Neural progenitor cell (in vitro differentiated cells): ENCODE data around the gene CMYA5. TPM values are rescaled to one million over a fixed set of nuclear protein-coding genes. Genes with fewer than 3 reads are reported as not detected.

Experiments
- DNase-seq: peaks from one replicate; pipeline ENCODE4 v3.0.0-alpha.2; 2016; ENCODE audit warnings: low spot score
- H2AFZ ChIP-seq: fragments of 200-600 bp; sonication (generic); replicated peaks from 2 replicates; pipeline ENCODE4 v1.6.1; 2016; ENCODE audit warnings: antibody characterized with exemption
- H3F3A ChIP-seq: fragments of 200-600 bp; sonication (generic); 2 replicates; pipeline ENCODE4 v1.6.1; 2016; ENCODE audit warnings: antibody characterized with exemption, low read depth
- H3K27ac ChIP-seq: fragments of 200-600 bp; sonication (generic); 2 replicates; pipeline ENCODE4 v1.5.1; 2016; ENCODE audit warnings: mild to moderate bottlenecking
- H3K27me3 ChIP-seq: fragments of 200-600 bp; sonication (generic); 2 replicates; pipeline ENCODE4 v1.6.1; 2016; ENCODE audit warnings: mild to moderate bottlenecking, moderate library complexity
- H3K36me3 ChIP-seq: fragments of 200-600 bp; sonication (generic); 2 replicates; pipeline ENCODE4 v1.5.1; 2016
- H3K4me1 ChIP-seq: fragments of 200-600 bp; sonication (generic); 2 replicates; pipeline ENCODE4 v1.6.1; 2016; ENCODE audit warnings: mixed run types
- H3K4me2 ChIP-seq: fragments of 200-600 bp; sonication (generic); 2 replicates; pipeline ENCODE4 v1.6.1; 2016
- H3K4me3 ChIP-seq: fragments of 200-600 bp; sonication (generic); 2 replicates; pipeline ENCODE4 v1.5.1; 2016
- H3K79me2 ChIP-seq: fragments of 200-600 bp; sonication (generic); 2 replicates; pipeline ENCODE4 v1.6.1; 2016; ENCODE audit warnings: low read depth
- H3K9ac ChIP-seq: fragments of 200-600 bp; sonication (generic); 2 replicates; pipeline ENCODE4 v1.6.1; 2016
- H3K9me3 ChIP-seq: fragments of 200-600 bp; sonication (generic); 2 replicates; pipeline ENCODE4 v1.5.1; 2016; ENCODE audit warnings: low read depth
- H4K20me1 ChIP-seq: fragments of 200-600 bp; sonication (generic); 2 replicates; pipeline ENCODE4 v1.6.1; 2016; ENCODE audit warnings: low read depth
- H3K27ac Mint-ChIP-seq: 3 replicates; pipeline ENCODE4 v1.8.0; 2021; ENCODE audit warnings: mixed read lengths
- H3K27me3 Mint-ChIP-seq: 2 replicates; pipeline ENCODE4 v1.8.0; 2022; ENCODE audit warnings: low read depth, mild to moderate bottlenecking, inconsistent platforms, moderate library complexity, mixed read lengths; ENCODE audit not compliant: insufficient read depth
- H3K36me3 Mint-ChIP-seq: 3 replicates; pipeline ENCODE4 v1.8.0; 2021; ENCODE audit warnings: mixed read lengths
- H3K4me1 Mint-ChIP-seq: 3 replicates; pipeline ENCODE4 v1.8.0; 2021; ENCODE audit warnings: mixed read lengths
- H3K4me3 Mint-ChIP-seq: 3 replicates; pipeline ENCODE4 v1.8.0; 2021; ENCODE audit warnings: mild to moderate bottlenecking, moderate library complexity, mixed read lengths
- H3K9me3 Mint-ChIP-seq: 3 replicates; pipeline ENCODE4 v1.8.0; 2020; ENCODE audit warnings: mixed read lengths
- CTCF ChIP-seq: fragments of 200-600 bp; sonication (generic); IDR thresholded peaks from 2 replicates; pipeline ENCODE4 v1.5.1; 2017; ENCODE audit warnings: antibody characterized with exemption, mild to moderate bottlenecking
- EZH2 ChIP-seq: fragments of 200-600 bp; sonication (generic); IDR thresholded peaks from 2 replicates; pipeline ENCODE4 v1.6.1; 2017; ENCODE audit warnings: antibody characterized with exemption, mild to moderate bottlenecking, moderate library complexity
- EZH2phosphoT487 ChIP-seq: fragments of 200-600 bp; sonication (generic); IDR thresholded peaks from 2 replicates; pipeline ENCODE4 v1.6.1; 2017; ENCODE audit warnings: antibody characterized with exemption
- total RNA-seq: library from RNA; depleted of rRNA; stranded (reverse); fragments of >200 nt; gene quantifications from 2 replicates; pipeline ENCODE4 v1.2.3, GENCODE V29; 2015; ENCODE audit warnings: low replicate concordance

CMYA5 gene
- total RNA-seq, 1 donor from 2014 or later = 3.5 TPM

GRCh38 chr5:79728396-79728795, 38.8 kb downstream of the CMYA5 start:
- peaks cover 3% of the 10 kb centered on the region for H3K27me3 Mint-ChIP-seq
- no peaks in the 10 kb centered on the region for H3F3A ChIP-seq
- H2AFZ ChIP-seq = no peak overlapping the region
- H3K9me3 ChIP-seq = no peaks in the 10 kb centered on the region
- no peak overlapping the region for H3K4me3 ChIP-seq
- no peaks in the 10 kb centered on the region for H3K9me3 Mint-ChIP-seq
- no peaks in the 10 kb centered on the region for H3K36me3 Mint-ChIP-seq
- H3K36me3 ChIP-seq = no peaks in the 10 kb centered on the region
- no peak overlapping the region for H3K4me2 ChIP-seq
- H3K4me3 Mint-ChIP-seq = no peak overlapping the region
- no peaks in the 10 kb centered on the region for H3K4me1 Mint-ChIP-seq
- H3K27me3 ChIP-seq = no peaks in the 10 kb centered on the region
- no peak overlapping the region for H3K9ac ChIP-seq
- no peak for DNase-seq
- no peaks in the 10 kb centered on the region for H4K20me1 ChIP-seq
- no peaks in the 10 kb centered on the region for H3K79me2 ChIP-seq
- H3K27ac ChIP-seq = no peak overlapping the region
- no peak overlapping the region for H3K27ac Mint-ChIP-seq
- no peaks in the 10 kb centered on the region for H3K4me1 ChIP-seq
- no peak for TF ChIP-seq EZH2phosphoT487
- no peak for TF ChIP-seq CTCF
- no peak for TF ChIP-seq EZH2

GRCh38 chr5:79729679-79730078, 40.0 kb downstream of the CMYA5 start:
- no peaks in the 10 kb centered on the region for H4K20me1 ChIP-seq
- no peaks in the 10 kb centered on the region for H3K4me1 ChIP-seq
- Mint-ChIP-seq H3K4me1 (no peaks in the 10 kb centered on the region), H3K27me3 (peaks cover 3% of the 10 kb centered on the region), H3K9me3 (no peaks in the 10 kb centered on the region), H3K4me3 (no peak overlapping the region), H3K36me3 (no peaks in the 10 kb centered on the region), H3K27ac (no peak overlapping the region)
- DNase-seq = no peak
- H3F3A ChIP-seq = no peaks in the 10 kb centered on the region
- no peak for TF ChIP-seq EZH2
- no peak for TF ChIP-seq EZH2phosphoT487
- H3K27ac ChIP-seq = no peak overlapping the region
- no peak overlapping the region for H3K4me3 ChIP-seq
- H3K79me2 ChIP-seq = no peaks in the 10 kb centered on the region
- H3K27me3 ChIP-seq = no peaks in the 10 kb centered on the region
- H2AFZ ChIP-seq = no peak overlapping the region
- no peak overlapping the region for H3K4me2 ChIP-seq
- no peaks in the 10 kb centered on the region for H3K9me3 ChIP-seq
- no peaks in the 10 kb centered on the region for H3K36me3 ChIP-seq
- no peak overlapping the region for H3K9ac ChIP-seq

GRCh38 chr5:79730564-79730963, 40.9 kb downstream of the CMYA5 start:
- Mint-ChIP-seq H3K4me3 (no peak overlapping the region), H3K27ac (no peak overlapping the region), H3K4me1 (no peaks in the 10 kb centered on the region), H3K36me3 (no peaks in the 10 kb centered on the region), H3K9me3 (no peaks in the 10 kb centered on the region), H3K27me3 (peaks cover 3% of the 10 kb centered on the region)
- H3K4me1 ChIP-seq = no peaks in the 10 kb centered on the region
- no peak overlapping the region for H3K4me3 ChIP-seq
- DNase-seq = no peak
- TF ChIP-seq CTCF = no peak
- no peak for TF ChIP-seq EZH2
- TF ChIP-seq EZH2phosphoT487 = no peak
- H3F3A ChIP-seq = no peaks in the 10 kb centered on the region
- H3K36me3 ChIP-seq = no peaks in the 10 kb centered on the region
- no peak overlapping the region for H3K27ac ChIP-seq
- no peaks in the 10 kb centered on the region for H3K79me2 ChIP-seq
- H3K9me3 ChIP-seq = no peaks in the 10 kb centered on the region
- H4K20me1 ChIP-seq = no peaks in the 10 kb centered on the region
- no peak overlapping the region for H3K9ac ChIP-seq
- H2AFZ ChIP-seq = no peak overlapping the region
- H3K27me3 ChIP-seq = no peaks in the 10 kb centered on the region
- H3K4me2 ChIP-seq = no peak overlapping the region

- Histone ChIP-seq H3K79me2 (no peaks in the 10 kb centered on the region), H3K36me3 (no peaks in the 10 kb centered on the region), H3K9ac (no peak overlapping the region), H3F3A (no peaks in the 10 kb centered on the region), H3K4me3 (no peak overlapping the region), H4K20me1 (no peaks in the 10 kb centered on the region), H3K4me2 (no peak overlapping the region), H3K9me3 (no peaks in the 10 kb centered on the region), H2AFZ (no peak overlapping the region), H3K27ac (no peak overlapping the region), H3K4me1 (no peaks in the 10 kb centered on the region), H3K27me3 (no peaks in the 10 kb centered on the region)
- Mint-ChIP-seq H3K27me3 (no peaks in the 10 kb centered on the region), H3K36me3 (no peaks in the 10 kb centered on the region), H3K9me3 (no peaks in the 10 kb centered on the region), H3K27ac (no peak overlapping the region), H3K4me1 (no peaks in the 10 kb centered on the region), H3K4me3 (no peak overlapping the region)
- no peak for TF ChIP-seq EZH2
- TF ChIP-seq CTCF = no peak
- no peak for TF ChIP-seq EZH2phosphoT487
- DNase-seq = no peak
Measured at GRCh38 chr5:79731775-79732174, 42.1 kb downstream of the CMYA5 start.
